Muscle of leg (tissue), 11 donors: ENCODE data around the gene EFCAB8. TPM values are rescaled to one million over a fixed set of nuclear protein-coding genes. Genes with fewer than 3 reads are reported as not detected.

Experiments used
- DNase-seq: peaks from one replicate; pipeline ENCODE4 v3.0.0; 2013
- H3K27ac ChIP-seq: one replicate; pipeline ENCODE4 v1.5.1; 2013; ENCODE audit warnings: mild to moderate bottlenecking, low read length, control low read depth
- H3K27me3 ChIP-seq: one replicate; pipeline ENCODE4 v1.6.1; 2013; ENCODE audit warnings: low read length; ENCODE audit not compliant: control insufficient read depth, insufficient read depth
- H3K36me3 ChIP-seq: one replicate; pipeline ENCODE4 v1.6.1; 2013; ENCODE audit warnings: low read length; ENCODE audit not compliant: control insufficient read depth, insufficient read depth
- H3K4me1 ChIP-seq: one replicate; pipeline ENCODE4 v1.6.1; 2013; ENCODE audit warnings: low read length; ENCODE audit not compliant: control insufficient read depth, insufficient read depth
- H3K4me3 ChIP-seq: one replicate; pipeline ENCODE4 v1.5.1; 2013; ENCODE audit warnings: low read length, control low read depth
- H3K9me3 ChIP-seq: replicated peaks from 2 replicates; pipeline ENCODE4 v1.6.1; 2013; ENCODE audit warnings: low read depth, low read length; ENCODE audit not compliant: control insufficient read depth
- WGBS: methylation state at CpG from one replicate; pipeline ENCODE4 v1.1.5; 2013; ENCODE audit warnings: missing lambda C conversion rate; ENCODE audit not compliant: insufficient coverage; 5-methylcytosine and 5-hydroxymethylcytosine counted together
- polyA plus RNA-seq, 8 donors: library from polyadenylated mRNA; unstranded; fragments of 120-200 nt; gene quantifications; one replicate each; pipeline versions ENCODE4 v1.2.1 to v1.2.3, GENCODE V29; 2013; ENCODE audit warnings: inconsistent platforms in 1 of 8, low replicate concordance in 1 of 8; ENCODE audit not compliant: insufficient read length in 8 of 8, insufficient read depth in 1 of 8
- total RNA-seq: library from RNA; stranded (reverse); fragments of 120-200 nt; gene quantifications from one replicate; pipeline ENCODE4 v1.2.4, GENCODE V29; 2013

The EFCAB8 gene
- total and polyA plus RNA-seq, 9 donors, result 0.04 to 0.22 (median 0.14) TPM; not detected in 2

- WGBS, result 91% methylated on average over 8 of the region's 12 CpGs
- no peak for DNase-seq
- no peak overlapping the region for H3K27ac ChIP-seq
- H3K27me3 ChIP-seq, result no peaks in the 10 kb centered on the region
- no peak overlapping the region for H3K4me3 ChIP-seq
- H3K36me3 ChIP-seq, result no peaks in the 10 kb centered on the region
- H3K9me3 ChIP-seq, result no peaks in the 10 kb centered on the region
- H3K4me1 ChIP-seq, result peaks cover 11% of the 10 kb centered on the region
Measured at GRCh38 chr20:32983459-32984112, 124.9 kb downstream of the EFCAB8 start.

- WGBS, result no CpG with 5 or more reads among the region's 7 CpGs
- H3K27me3 ChIP-seq, result no peaks in the 10 kb centered on the region
- H3K36me3 ChIP-seq, result no peaks in the 10 kb centered on the region
- no peak for DNase-seq
- no peak overlapping the region for H3K4me3 ChIP-seq
- H3K27ac ChIP-seq, result no peak overlapping the region
- H3K9me3 ChIP-seq, result no peaks in the 10 kb centered on the region
- H3K4me1 ChIP-seq, result peaks cover 11% of the 10 kb centered on the region
Measured at GRCh38 chr20:32984196-32984595, 125.5 kb downstream of the EFCAB8 start.

GRCh38 chr20:32984631-32985354, 126.1 kb downstream of the EFCAB8 start:
- no peaks in the 10 kb centered on the region for H3K9me3 ChIP-seq
- H3K4me1 ChIP-seq, result peaks cover 11% of the 10 kb centered on the region
- no peaks in the 10 kb centered on the region for H3K27me3 ChIP-seq
- no peak overlapping the region for H3K4me3 ChIP-seq
- no peak overlapping the region for H3K27ac ChIP-seq
- no peak for DNase-seq
- 69% methylated on average over 6 of the region's 9 CpGs for WGBS
- no peaks in the 10 kb centered on the region for H3K36me3 ChIP-seq

GRCh38 chr20:32985596-32985995, 126.9 kb downstream of the EFCAB8 start:
- H3K27me3 ChIP-seq, result no peaks in the 10 kb centered on the region
- no peak overlapping the region for H3K27ac ChIP-seq
- DNase-seq, result no peak
- H3K4me1 ChIP-seq, result peaks cover 9% of the 10 kb centered on the region
- H3K9me3 ChIP-seq, result no peaks in the 10 kb centered on the region
- no peaks in the 10 kb centered on the region for H3K36me3 ChIP-seq
- no peak overlapping the region for H3K4me3 ChIP-seq
- 88% methylated on average over 6 of the region's 6 CpGs for WGBS

GRCh38 chr20:32986331-32986966, 127.7 kb downstream of the EFCAB8 start:
- Histone ChIP-seq H3K27me3 (peaks cover 2% of the 10 kb centered on the region), H3K9me3 (no peaks in the 10 kb centered on the region), H3K4me1 (peaks cover 7% of the 10 kb centered on the region), H3K4me3 (no peak overlapping the region), H3K36me3 (no peaks in the 10 kb centered on the region), H3K27ac (no peak overlapping the region)
- DNase-seq, result no peak
- 66% methylated on average over 18 of the region's 18 CpGs for WGBS

GRCh38 chr20:32987044-32987825, 128.5 kb downstream of the EFCAB8 start:
- Histone ChIP-seq H3K4me1 (peaks cover 7% of the 10 kb centered on the region), H3K9me3 (no peaks in the 10 kb centered on the region), H3K4me3 (no peak overlapping the region), H3K27ac (no peak overlapping the region), H3K27me3 (peaks cover 2% of the 10 kb centered on the region), H3K36me3 (no peaks in the 10 kb centered on the region)
- DNase-seq, result no peak
- 79% methylated on average over 5 of the region's 11 CpGs for WGBS

- Histone ChIP-seq H3K27me3 (peaks cover 2% of the 10 kb centered on the region), H3K4me1 (no peaks in the 10 kb centered on the region), H3K36me3 (no peaks in the 10 kb centered on the region), H3K4me3 (no peak overlapping the region), H3K27ac (no peak overlapping the region), H3K9me3 (no peaks in the 10 kb centered on the region)
- WGBS, result 74% methylated on average over 16 of the region's 16 CpGs
- no peak for DNase-seq
Measured at GRCh38 chr20:32988008-32988407, 129.3 kb downstream of the EFCAB8 start.

- no peak overlapping the region for H3K4me3 ChIP-seq
- peaks cover 2% of the 10 kb centered on the region for H3K27me3 ChIP-seq
- DNase-seq, result no peak
- H3K4me1 ChIP-seq, result no peaks in the 10 kb centered on the region
- no peaks in the 10 kb centered on the region for H3K9me3 ChIP-seq
- no peak overlapping the region for H3K27ac ChIP-seq
- no peaks in the 10 kb centered on the region for H3K36me3 ChIP-seq
- whole genome bisulfite sequencing, result 86% methylated on average over 11 of the region's 14 CpGs
Measured at GRCh38 chr20:32989507-32990283, 131.0 kb downstream of the EFCAB8 start.

GRCh38 chr20:32990426-32990825, 131.7 kb downstream of the EFCAB8 start:
- H3K27ac ChIP-seq, result no peak overlapping the region
- 23% methylated on average over 3 of the region's 3 CpGs for WGBS
- no peaks in the 10 kb centered on the region for H3K36me3 ChIP-seq
- no peaks in the 10 kb centered on the region for H3K4me1 ChIP-seq
- no peak for DNase-seq
- peaks cover 2% of the 10 kb centered on the region for H3K27me3 ChIP-seq
- no peaks in the 10 kb centered on the region for H3K9me3 ChIP-seq
- no peak overlapping the region for H3K4me3 ChIP-seq
